LHCN-M2 (cell line): Measurements from ENCODE around the gene ACE. TPM values are rescaled to one million over a fixed set of nuclear protein-coding genes. Genes with fewer than 3 reads are reported as not detected.

Experiments
- DNase-seq: peaks from one replicate; pipeline ENCODE4 v3.0.0-alpha.2; 2012; ENCODE audit warnings: low read depth
- total RNA-seq: library from RNA; depleted of rRNA; stranded (reverse); fragments of >200 nt; gene quantifications from 2 replicates; pipeline ENCODE4 v1.2.3, GENCODE V29; 2014

The ACE gene
- total RNA-seq, 1 experiment from 2014 or later, result 0.63 TPM

DNA sequence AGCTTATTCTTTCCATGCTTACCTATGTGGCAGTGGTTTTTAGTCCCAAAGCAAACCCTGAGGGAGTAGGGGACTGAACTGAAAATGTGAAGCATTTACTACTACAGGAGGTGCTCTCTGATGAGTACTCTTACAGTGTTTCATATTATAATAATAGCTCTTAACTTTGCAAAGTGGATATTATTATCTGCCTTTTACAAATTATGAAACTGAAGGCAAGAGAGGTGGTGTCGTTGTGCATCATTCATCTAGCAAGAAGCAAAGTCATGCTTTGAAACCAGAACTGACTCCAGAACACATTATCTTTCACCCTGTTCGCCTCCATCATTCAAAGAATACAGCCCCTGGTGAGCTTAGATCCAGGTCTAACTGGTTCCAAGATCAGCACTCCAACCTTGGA is 38.1 kb downstream of the ACE start:
- no peak for DNase-seq

- no peak for DNase-seq
Observed at GRCh38 chr17:63515426-63515825, 38.6 kb downstream of the ACE start.

DNA sequence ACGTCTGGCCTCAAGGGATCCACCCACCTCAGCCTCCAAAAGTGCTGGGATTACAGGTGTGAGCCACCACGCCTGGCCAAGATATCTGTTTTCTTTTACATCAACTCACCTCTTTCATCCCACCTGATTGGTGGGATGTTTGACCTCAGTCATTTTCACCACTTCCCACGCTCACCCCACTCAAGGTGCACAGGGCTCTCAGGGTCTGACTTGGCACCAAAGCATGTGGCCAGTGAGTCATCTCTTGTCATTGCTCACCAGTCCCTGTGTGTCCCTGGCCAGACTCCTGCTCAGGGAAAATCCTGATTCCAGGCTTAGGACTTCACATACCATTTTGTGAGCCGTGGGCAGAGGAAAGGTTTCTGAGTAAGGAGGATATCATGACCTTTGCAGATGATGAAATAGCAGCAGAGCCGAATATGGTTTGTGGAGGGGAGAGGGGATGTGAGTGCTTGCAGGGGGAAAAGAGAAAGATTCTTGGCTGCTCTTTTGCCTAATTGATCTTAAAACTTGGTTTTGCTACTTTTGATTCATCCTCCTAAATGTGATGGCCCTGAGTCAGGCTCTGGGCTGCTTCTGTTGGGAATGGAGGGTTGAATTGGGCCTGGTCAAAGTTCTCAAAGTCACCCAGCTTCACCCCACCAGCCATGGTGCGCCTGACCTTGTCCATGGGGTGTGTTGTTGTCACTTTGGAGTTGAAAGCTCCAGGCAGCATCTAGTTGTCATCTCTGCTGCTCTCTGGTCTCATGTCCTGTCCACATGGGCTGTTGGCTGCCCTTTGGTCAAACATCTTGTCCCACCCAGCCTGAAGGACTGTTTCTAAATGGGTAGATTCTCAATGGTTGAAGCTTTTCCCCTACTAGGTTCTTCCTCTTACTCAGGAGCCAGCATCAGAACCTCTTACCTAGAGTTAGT is 40.3 kb downstream of the ACE start:
- peak; percentile 36 for DNase-seq

GRCh38 chr17:63517825-63518534 is 41.1 kb downstream of the ACE start:
- no peak for DNase-seq

GRCh38 chr17:63519116-63519881 is 42.4 kb downstream of the ACE start:
- no peak for DNase-seq

GRCh38 chr17:63519972-63520882 is 43.4 kb downstream of the ACE start:
- no peak for DNase-seq

DNA sequence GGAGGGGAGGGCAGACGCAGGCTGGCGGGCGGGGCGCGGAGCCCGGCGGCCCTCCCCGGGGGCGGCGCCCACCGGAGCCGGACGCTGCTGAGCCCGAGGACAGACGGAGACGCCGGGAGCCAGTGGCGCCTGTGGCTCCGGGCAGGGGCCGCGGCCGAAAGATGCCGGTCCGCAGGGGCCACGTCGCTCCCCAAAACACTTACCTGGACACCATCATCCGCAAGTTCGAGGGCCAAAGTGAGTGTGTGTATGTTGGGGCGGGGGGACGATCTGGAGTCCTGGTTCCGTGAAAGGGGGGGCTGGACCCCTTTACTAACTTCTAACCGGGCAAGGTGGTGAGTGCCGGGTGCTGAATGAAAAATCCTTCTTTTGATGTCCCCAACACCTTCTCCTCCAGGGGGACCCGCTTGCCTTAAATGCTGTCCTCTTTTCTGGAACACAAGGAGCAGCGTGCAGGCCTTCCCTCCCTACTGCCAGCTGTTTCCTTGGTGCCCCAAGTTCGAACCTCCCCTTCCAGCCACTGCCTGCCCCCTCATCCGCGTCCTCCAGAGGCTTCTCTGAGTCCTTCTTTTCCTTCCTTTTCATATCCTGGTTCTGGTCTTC is 46.5 kb downstream of the ACE start, which contains the start of gene KCNH6:
Gene KCNH6, plus strand, starts transcription at position 106 of the 603 bp plus-strand sequence. Its CDS starts 56 bp downstream, at position 162.
- DNase-seq, result no peak

- DNase-seq, result no peak
Observed at GRCh38 chr17:63524051-63524450, 47.2 kb downstream of the ACE start.

- no peak for DNase-seq
Observed at GRCh38 chr17:63525190-63525946, 48.5 kb downstream of the ACE start.

- no peak for DNase-seq
Observed at GRCh38 chr17:63526861-63527260, 50.0 kb downstream of the ACE start.

DNA sequence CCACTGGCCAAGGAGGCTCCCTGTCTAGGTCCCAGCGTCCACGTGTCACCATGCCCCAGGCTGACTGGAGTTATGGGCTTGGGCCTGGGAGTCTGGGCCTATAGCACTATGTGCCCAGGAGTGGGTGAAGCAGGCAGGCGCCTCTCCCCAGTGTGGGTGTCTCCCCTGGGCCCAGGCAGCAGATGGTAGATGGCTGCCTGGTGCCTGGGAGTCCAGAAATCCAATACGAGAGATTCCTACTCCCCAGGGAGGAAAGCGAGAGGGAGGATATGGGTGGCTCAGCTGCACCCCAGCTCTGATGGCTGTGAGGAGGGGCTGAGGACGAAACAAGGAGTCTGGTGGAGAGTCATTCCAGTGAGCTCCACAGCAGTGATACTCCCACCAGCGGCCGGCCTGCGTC is 51.3 kb downstream of the ACE start:
- DNase-seq, result no peak

GRCh38 chr17:63529711-63530556 is 53.1 kb downstream of the ACE start:
- DNase-seq, result no peak

DNA sequence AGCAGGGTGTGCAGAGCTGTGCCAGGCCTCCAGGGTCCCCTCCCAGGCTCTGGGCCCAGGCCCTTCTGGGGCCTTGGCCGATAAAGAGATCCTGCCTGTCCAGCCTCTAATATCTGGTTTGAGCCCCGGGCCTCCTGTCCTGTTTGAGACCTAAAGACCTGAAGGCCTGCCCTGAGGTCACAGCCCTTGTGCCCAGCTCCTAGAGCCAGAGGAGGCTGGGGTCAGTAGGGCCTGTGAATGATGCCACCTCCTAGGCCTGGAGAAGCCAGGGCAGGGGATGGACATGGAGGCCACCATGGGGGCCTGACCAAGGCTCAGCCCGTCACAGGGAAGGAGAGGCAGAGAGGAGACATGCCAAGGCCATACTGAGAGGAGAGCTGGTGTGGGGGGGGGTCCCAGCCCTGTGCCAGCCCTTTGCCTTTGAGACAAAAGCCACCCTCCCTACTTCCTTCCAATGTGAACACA is 53.7 kb downstream of the ACE start:
- no peak for DNase-seq

GRCh38 chr17:63531022-63531965 is 54.4 kb downstream of the ACE start:
- no peak for DNase-seq

DNA sequence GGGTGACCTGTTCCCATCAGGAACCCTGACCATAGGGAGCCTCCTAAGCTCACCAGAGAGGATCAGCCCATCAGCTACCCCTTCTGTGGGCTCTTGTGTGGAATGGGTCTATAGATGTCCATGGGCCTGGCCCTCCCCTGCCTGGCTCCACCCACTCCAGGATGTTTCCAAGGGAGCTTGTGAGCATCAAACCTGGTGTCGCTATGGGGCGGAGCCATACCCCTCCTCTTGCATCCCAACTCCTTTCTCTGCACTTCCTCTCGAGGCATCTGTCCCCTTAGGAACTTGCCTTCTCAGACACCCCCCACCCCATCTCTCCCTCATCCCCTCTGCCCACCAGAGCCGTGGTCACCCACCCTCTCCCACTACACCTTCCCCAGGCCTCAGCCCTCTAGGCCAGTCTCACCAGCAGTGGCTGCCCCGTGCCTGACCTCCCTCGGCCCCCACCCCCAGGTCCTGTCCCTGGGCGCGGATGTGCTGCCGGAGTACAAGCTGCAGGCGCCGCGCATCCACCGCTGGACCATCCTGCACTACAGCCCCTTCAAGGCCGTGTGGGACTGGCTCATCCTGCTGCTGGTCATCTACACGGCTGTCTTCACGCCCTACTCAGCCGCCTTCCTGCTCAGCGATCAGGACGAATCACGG is 56.7 kb downstream of the ACE start:
- no peak for DNase-seq

- DNase-seq, result no peak
Observed at GRCh38 chr17:63534078-63534570, 57.3 kb downstream of the ACE start.
